Calu3 (cell line): ENCODE data around the gene RCAN1. TPM values are rescaled to one million over a fixed set of nuclear protein-coding genes. Genes with fewer than 3 reads are reported as not detected.

Experiments
- BruUV-seq: library from RNA; stranded (reverse); fragments of 400-500 nt; replicated peaks from 2 replicates; lab custom pipeline; 2021; lab: Mats Ljungman, UMichigan
- CTCF ChIA-PET: fragments of 300-600 bp; sonication (Branson Sonifier 250); formaldehyde crosslinking; loops from one replicate; lab custom pipeline; 2022; ENCODE audit warnings: antibody characterized with exemption; lab: Charles Lee
- DNase-seq: peaks from one replicate; pipeline ENCODE4 v3.0.0; 2022
- H3K27ac Mint-ChIP-seq: one replicate; pipeline ENCODE4 v1.8.0; 2022; ENCODE audit warnings: mixed read lengths; ENCODE audit not compliant: unreplicated experiment
- H3K27me3 Mint-ChIP-seq: one replicate; pipeline ENCODE4 v1.8.0; 2022; ENCODE audit warnings: mixed read lengths; ENCODE audit not compliant: unreplicated experiment
- H3K36me3 Mint-ChIP-seq: one replicate; pipeline ENCODE4 v1.8.0; 2022; ENCODE audit warnings: mild to moderate bottlenecking, moderate library complexity, mixed read lengths; ENCODE audit not compliant: insufficient read depth, unreplicated experiment
- H3K4me1 Mint-ChIP-seq: one replicate; pipeline ENCODE4 v1.8.0; 2022; ENCODE audit warnings: mild to moderate bottlenecking, low read depth, mixed read lengths; ENCODE audit not compliant: unreplicated experiment
- H3K4me3 Mint-ChIP-seq: one replicate; pipeline ENCODE4 v1.8.0; 2022; ENCODE audit warnings: mild to moderate bottlenecking, low read depth, moderate library complexity, mixed read lengths; ENCODE audit not compliant: unreplicated experiment
- H3K9me3 Mint-ChIP-seq: one replicate; pipeline ENCODE4 v1.8.0; 2022; ENCODE audit warnings: low read depth, mixed read lengths; ENCODE audit not compliant: unreplicated experiment
- intact Hi-C: fragments of 100-400 bp; cut with micrococcal nuclease; formaldehyde crosslinking; loops from one replicate; pipeline ENCODE4 v1.10.0; 2022; ENCODE audit not compliant: unreplicated experiment
- total RNA-seq: library from RNA; stranded (reverse); gene quantifications from 2 replicates; pipeline ENCODE4 v1.2.3, GENCODE V29; 2022
- TF ChIP-seq, protein P1 (sequence below): fragments of 200-600 bp; IDR thresholded peaks from one replicate; pipeline ENCODE4 v1.8.0; 2022; ENCODE audit warnings: antibody characterized with exemption; ENCODE audit not compliant: unreplicated experiment

The RCAN1 gene
- total RNA-seq, 1 experiment from 2014 or later = 25.4 TPM

- H3K27me3 Mint-ChIP-seq = peaks cover 15% of the 10 kb centered on the region
- BruUV-seq = no TSS peak
- no peak overlapping the region for H3K27ac Mint-ChIP-seq
- H3K4me3 Mint-ChIP-seq = no peak overlapping the region
- TF ChIP-seq, protein P1, sequence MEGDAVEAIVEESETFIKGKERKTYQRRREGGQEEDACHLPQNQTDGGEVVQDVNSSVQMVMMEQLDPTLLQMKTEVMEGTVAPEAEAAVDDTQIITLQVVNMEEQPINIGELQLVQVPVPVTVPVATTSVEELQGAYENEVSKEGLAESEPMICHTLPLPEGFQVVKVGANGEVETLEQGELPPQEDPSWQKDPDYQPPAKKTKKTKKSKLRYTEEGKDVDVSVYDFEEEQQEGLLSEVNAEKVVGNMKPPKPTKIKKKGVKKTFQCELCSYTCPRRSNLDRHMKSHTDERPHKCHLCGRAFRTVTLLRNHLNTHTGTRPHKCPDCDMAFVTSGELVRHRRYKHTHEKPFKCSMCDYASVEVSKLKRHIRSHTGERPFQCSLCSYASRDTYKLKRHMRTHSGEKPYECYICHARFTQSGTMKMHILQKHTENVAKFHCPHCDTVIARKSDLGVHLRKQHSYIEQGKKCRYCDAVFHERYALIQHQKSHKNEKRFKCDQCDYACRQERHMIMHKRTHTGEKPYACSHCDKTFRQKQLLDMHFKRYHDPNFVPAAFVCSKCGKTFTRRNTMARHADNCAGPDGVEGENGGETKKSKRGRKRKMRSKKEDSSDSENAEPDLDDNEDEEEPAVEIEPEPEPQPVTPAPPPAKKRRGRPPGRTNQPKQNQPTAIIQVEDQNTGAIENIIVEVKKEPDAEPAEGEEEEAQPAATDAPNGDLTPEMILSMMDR = no peak
- H3K36me3 Mint-ChIP-seq = no peaks in the 10 kb centered on the region
- intact Hi-C loops = no loop called here
- H3K4me1 Mint-ChIP-seq = peaks cover 14% of the 10 kb centered on the region
- CTCF ChIA-PET = interaction anchor here (0.6 kb wide), 1 partner anchor 1791 kb away, joined by 3 read pairs; no protein-coding TSS in a partner anchor
- DNase-seq = no peak
- H3K9me3 Mint-ChIP-seq = peaks cover 3% of the 10 kb centered on the region
Measured at GRCh38 chr21:34650861-34651431, 36.0 kb upstream of the RCAN1 start.

- peaks cover 13% of the 10 kb centered on the region for H3K27me3 Mint-ChIP-seq
- peaks cover 3% of the 10 kb centered on the region for H3K9me3 Mint-ChIP-seq
- peaks cover 14% of the 10 kb centered on the region for H3K4me1 Mint-ChIP-seq
- H3K4me3 Mint-ChIP-seq = no peak overlapping the region
- BruUV-seq = no TSS peak
- no peak for DNase-seq
- CTCF ChIA-PET = no interaction called here
- H3K36me3 Mint-ChIP-seq = no peaks in the 10 kb centered on the region
- TF ChIP-seq, protein P1 = no peak
- H3K27ac Mint-ChIP-seq = no peak overlapping the region
- intact Hi-C loops = no loop called here
Measured at GRCh38 chr21:34649400-34649799, 34.5 kb upstream of the RCAN1 start.

DNA sequence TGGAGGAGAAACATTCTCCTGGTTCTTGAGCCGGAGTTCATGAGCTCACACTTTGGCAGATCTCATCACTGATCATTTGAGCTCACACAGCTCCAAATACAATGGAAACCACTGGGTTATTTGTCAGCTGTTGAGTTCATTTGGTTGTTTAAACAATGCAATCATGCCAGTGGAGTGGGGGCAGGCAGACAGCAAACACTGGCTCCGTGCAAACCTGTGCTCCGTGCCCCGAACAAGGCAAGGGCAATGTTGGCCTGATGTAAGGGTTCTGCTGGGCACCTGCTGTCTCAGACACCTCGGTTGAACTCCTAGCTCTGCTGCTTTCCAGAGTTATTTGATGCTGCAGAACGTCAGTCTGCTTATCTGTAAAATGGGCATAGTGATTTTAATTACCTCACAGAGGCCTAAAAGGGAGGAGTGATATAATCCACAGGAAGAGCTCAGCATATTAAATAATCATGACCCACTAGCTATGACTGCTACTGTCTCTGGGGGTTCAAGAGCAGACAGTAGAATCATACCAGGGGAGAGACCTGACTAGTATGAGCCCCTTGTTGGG lies 33.9 kb upstream of the RCAN1 start:
- TF ChIP-seq, protein P1 = no peak
- Mint-ChIP-seq H3K4me1 (peaks cover 14% of the 10 kb centered on the region), H3K27ac (no peak overlapping the region), H3K9me3 (peaks cover 2% of the 10 kb centered on the region), H3K4me3 (no peak overlapping the region), H3K27me3 (peaks cover 10% of the 10 kb centered on the region), H3K36me3 (no peaks in the 10 kb centered on the region)
- intact Hi-C loops = no loop called here
- BruUV-seq = no TSS peak
- CTCF ChIA-PET = no interaction called here
- DNase-seq = no peak

- H3K4me1 Mint-ChIP-seq = peaks cover 14% of the 10 kb centered on the region
- no peaks in the 10 kb centered on the region for H3K27me3 Mint-ChIP-seq
- no peak for DNase-seq
- CTCF ChIA-PET = no interaction called here
- no peaks in the 10 kb centered on the region for H3K36me3 Mint-ChIP-seq
- TF ChIP-seq, protein P1 = no peak
- no peak overlapping the region for H3K27ac Mint-ChIP-seq
- no peak overlapping the region for H3K4me3 Mint-ChIP-seq
- H3K9me3 Mint-ChIP-seq = no peaks in the 10 kb centered on the region
- BruUV-seq = no TSS peak
- intact Hi-C loops = no loop called here
Measured at GRCh38 chr21:34647555-34647954, 32.6 kb upstream of the RCAN1 start.
